HepG2 (cell line): ENCODE results near the gene DTX4.

ENCODE experiments used
- GABPA ChIP-seq, 2 experiments: IDR thresholded peaks; 2 replicates each; pipeline ENCODE4 v1.6.1; 2011 to 2016; ENCODE audit warnings: low read depth in 2 of 2, low read length in 1 of 2, missing biosample characterization in 1 of 2, missing genetic modification characterization in 1 of 2
- RFX5 ChIP-seq: IDR thresholded peaks from 2 replicates; pipeline ENCODE4 v1.6.1; 2011; ENCODE audit warnings: low read depth, low read length, improper control_type of control experiment
- ZBTB7A ChIP-seq: sonication (generic); formaldehyde crosslinking; IDR thresholded peaks from 2 replicates; pipeline ENCODE4 v1.8.0; 2022; ENCODE audit warnings: mild to moderate bottlenecking, missing genetic modification reagents
- ZNF207 ChIP-seq: fragments of 450-650 bp; IDR thresholded peaks from 2 replicates; pipeline ENCODE4 v1.6.1; 2016; ENCODE audit warnings: antibody characterized with exemption, borderline replicate concordance
- ZNF543 ChIP-seq: sonication (generic); formaldehyde crosslinking; IDR thresholded peaks from 2 replicates; pipeline ENCODE4 v1.4.0; 2020; ENCODE audit warnings: mild to moderate bottlenecking, missing genetic modification reagents
- TF ChIP-seq, protein P1 (sequence below): sonication (generic); formaldehyde crosslinking; IDR thresholded peaks from 2 replicates; pipeline ENCODE4 v1.5.0; 2020; ENCODE audit warnings: missing genetic modification reagents, mild to moderate bottlenecking, borderline replicate concordance
- TF ChIP-seq, protein P2 (sequence below): sonication (generic); formaldehyde crosslinking; IDR thresholded peaks from 2 replicates; pipeline ENCODE4 v1.9.0; 2021; ENCODE audit warnings: missing genetic modification reagents, borderline replicate concordance
- TF ChIP-seq, protein P3 (sequence below): sonication (generic); formaldehyde crosslinking; IDR thresholded peaks from 2 replicates; pipeline ENCODE4 v1.5.0; 2020; ENCODE audit warnings: mild to moderate bottlenecking, missing genetic modification reagents, moderate library complexity
- TF ChIP-seq, protein P4 (sequence below): IDR thresholded peaks from 2 replicates; pipeline ENCODE4 v1.6.1; 2012; ENCODE audit warnings: inconsistent platforms
- TF ChIP-seq, protein P5 (sequence below): sonication (generic); formaldehyde crosslinking; IDR thresholded peaks from 2 replicates; pipeline ENCODE4 v1.4.0; 2020; ENCODE audit warnings: missing genetic modification reagents

DNA sequence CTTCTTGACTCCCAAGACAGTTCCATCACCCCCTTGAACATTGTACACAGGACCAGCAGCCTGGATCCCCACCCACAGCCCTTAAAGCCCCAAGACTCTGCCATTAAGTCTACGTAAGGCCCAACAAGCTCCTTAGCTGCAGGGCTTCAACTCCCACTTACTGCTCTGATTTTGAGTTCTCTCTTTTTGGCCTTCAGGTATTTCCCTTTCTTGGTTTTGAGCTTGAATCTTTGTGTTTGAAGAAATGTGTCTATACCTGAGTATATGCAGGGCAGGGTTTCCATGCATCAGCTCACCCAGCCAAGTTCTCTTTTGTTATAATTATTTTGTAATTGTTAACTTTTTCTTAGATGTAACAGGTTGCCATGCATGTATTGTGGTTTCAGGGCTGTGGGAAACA is 51.2 kb downstream of the DTX4 start:
- TF ChIP-seq GABPA (IDR thresholded peaks at IDR 0.05; ENCODE audit: low read depth, low read length) = no peak
- TF ChIP-seq GABPA (CRISPR knock-in tag; IDR thresholded peaks at IDR 0.05; ENCODE audit: low read depth) = no peak
- TF ChIP-seq ZNF543 (CRISPR knock-in tag) = no peak
- TF ChIP-seq, protein P1, sequence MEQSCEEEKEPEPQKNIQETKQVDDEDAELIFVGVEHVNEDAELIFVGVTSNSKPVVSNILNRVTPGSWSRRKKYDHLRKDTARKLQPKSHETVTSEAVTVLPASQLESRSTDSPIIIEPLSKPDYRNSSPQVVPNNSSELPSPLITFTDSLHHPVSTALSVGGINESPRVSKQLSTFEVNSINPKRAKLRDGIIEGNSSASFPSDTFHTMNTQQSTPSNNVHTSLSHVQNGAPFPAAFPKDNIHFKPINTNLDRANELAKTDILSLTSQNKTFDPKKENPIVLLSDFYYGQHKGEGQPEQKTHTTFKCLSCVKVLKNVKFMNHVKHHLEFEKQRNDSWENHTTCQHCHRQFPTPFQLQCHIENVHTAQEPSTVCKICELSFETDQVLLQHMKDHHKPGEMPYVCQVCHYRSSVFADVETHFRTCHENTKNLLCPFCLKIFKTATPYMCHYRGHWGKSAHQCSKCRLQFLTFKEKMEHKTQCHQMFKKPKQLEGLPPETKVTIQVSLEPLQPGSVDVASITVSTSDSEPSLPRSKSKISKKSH (CRISPR knock-in tag) = no peak
- TF ChIP-seq, protein P2, sequence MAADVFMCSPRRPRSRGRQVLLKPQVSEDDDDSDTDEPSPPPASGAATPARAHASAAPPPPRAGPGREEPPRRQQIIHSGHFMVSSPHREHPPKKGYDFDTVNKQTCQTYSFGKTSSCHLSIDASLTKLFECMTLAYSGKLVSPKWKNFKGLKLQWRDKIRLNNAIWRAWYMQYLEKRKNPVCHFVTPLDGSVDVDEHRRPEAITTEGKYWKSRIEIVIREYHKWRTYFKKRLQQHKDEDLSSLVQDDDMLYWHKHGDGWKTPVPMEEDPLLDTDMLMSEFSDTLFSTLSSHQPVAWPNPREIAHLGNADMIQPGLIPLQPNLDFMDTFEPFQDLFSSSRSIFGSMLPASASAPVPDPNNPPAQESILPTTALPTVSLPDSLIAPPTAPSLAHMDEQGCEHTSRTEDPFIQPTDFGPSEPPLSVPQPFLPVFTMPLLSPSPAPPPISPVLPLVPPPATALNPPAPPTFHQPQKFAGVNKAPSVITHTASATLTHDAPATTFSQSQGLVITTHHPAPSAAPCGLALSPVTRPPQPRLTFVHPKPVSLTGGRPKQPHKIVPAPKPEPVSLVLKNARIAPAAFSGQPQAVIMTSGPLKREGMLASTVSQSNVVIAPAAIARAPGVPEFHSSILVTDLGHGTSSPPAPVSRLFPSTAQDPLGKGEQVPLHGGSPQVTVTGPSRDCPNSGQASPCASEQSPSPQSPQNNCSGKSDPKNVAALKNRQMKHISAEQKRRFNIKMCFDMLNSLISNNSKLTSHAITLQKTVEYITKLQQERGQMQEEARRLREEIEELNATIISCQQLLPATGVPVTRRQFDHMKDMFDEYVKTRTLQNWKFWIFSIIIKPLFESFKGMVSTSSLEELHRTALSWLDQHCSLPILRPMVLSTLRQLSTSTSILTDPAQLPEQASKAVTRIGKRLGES = no peak
- TF ChIP-seq, protein P3, sequence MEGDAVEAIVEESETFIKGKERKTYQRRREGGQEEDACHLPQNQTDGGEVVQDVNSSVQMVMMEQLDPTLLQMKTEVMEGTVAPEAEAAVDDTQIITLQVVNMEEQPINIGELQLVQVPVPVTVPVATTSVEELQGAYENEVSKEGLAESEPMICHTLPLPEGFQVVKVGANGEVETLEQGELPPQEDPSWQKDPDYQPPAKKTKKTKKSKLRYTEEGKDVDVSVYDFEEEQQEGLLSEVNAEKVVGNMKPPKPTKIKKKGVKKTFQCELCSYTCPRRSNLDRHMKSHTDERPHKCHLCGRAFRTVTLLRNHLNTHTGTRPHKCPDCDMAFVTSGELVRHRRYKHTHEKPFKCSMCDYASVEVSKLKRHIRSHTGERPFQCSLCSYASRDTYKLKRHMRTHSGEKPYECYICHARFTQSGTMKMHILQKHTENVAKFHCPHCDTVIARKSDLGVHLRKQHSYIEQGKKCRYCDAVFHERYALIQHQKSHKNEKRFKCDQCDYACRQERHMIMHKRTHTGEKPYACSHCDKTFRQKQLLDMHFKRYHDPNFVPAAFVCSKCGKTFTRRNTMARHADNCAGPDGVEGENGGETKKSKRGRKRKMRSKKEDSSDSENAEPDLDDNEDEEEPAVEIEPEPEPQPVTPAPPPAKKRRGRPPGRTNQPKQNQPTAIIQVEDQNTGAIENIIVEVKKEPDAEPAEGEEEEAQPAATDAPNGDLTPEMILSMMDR = no peak
- TF ChIP-seq, protein P4, sequence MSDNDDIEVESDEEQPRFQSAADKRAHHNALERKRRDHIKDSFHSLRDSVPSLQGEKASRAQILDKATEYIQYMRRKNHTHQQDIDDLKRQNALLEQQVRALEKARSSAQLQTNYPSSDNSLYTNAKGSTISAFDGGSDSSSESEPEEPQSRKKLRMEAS = no peak
- no peak for TF ChIP-seq ZBTB7A (CRISPR knock-in tag)
- no peak for TF ChIP-seq RFX5
- no peak for TF ChIP-seq ZNF207
- TF ChIP-seq, protein P5, sequence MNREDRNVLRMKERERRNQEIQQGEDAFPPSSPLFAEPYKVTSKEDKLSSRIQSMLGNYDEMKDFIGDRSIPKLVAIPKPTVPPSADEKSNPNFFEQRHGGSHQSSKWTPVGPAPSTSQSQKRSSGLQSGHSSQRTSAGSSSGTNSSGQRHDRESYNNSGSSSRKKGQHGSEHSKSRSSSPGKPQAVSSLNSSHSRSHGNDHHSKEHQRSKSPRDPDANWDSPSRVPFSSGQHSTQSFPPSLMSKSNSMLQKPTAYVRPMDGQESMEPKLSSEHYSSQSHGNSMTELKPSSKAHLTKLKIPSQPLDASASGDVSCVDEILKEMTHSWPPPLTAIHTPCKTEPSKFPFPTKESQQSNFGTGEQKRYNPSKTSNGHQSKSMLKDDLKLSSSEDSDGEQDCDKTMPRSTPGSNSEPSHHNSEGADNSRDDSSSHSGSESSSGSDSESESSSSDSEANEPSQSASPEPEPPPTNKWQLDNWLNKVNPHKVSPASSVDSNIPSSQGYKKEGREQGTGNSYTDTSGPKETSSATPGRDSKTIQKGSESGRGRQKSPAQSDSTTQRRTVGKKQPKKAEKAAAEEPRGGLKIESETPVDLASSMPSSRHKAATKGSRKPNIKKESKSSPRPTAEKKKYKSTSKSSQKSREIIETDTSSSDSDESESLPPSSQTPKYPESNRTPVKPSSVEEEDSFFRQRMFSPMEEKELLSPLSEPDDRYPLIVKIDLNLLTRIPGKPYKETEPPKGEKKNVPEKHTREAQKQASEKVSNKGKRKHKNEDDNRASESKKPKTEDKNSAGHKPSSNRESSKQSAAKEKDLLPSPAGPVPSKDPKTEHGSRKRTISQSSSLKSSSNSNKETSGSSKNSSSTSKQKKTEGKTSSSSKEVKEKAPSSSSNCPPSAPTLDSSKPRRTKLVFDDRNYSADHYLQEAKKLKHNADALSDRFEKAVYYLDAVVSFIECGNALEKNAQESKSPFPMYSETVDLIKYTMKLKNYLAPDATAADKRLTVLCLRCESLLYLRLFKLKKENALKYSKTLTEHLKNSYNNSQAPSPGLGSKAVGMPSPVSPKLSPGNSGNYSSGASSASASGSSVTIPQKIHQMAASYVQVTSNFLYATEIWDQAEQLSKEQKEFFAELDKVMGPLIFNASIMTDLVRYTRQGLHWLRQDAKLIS = no peak
